ENCODE measurements around the gene SERTAD2. TPM values are rescaled to one million over a fixed set of nuclear protein-coding genes. Genes with fewer than 3 reads are reported as not detected.

Gene SERTAD2
- total and polyA plus RNA-seq, 2 of the 4 experiments (the other 2 are of a cell fraction): 5.0 to 11.0 TPM

DNA sequence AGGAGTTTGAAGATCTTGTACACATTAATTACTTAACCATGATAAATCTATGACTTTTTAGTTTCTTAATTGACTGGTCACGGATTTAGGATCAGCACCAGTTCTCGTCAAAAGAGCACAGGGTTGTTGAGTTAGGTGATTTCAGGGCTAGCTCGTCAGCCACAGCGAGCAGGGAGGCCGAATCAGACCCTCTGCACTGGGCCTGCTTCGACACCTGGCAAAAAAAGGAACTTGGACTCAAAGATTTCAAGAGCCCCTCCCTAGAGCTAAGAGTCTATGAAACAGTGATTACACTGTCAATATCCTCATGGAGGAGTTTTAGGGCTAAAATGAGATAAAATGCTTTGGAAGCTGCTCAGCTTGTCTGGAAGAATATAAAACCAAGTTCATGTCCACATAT, 4.6 kb upstream of the SERTAD2 start:
- Histone ChIP-seq H3K9ac (ENCODE audit: low read depth, low read length) (no peak overlapping the region), H4K91ac (ENCODE audit: insufficient read depth, low read depth, low read length) (no peak overlapping the region), H2BK120ac (ENCODE audit: low read depth, low read length) (no peak overlapping the region), H3K9me1 (ENCODE audit: insufficient read depth, low read length) (no peaks in the 10 kb centered on the region), H3K4me1 (ENCODE audit: control insufficient read depth, insufficient read depth, low read length) (peaks cover 3% of the 10 kb centered on the region; the same call in 1 of the 2 replicates), H3K27ac (ENCODE audit: insufficient read depth, low read length) (no peak overlapping the region), H3K4me3 (ENCODE audit: insufficient read depth, low read depth, low read length) (no peak overlapping the region), H3K23ac (ENCODE audit: low read depth, low read length) (no peak overlapping the region), H3K79me1 (ENCODE audit: low read depth in 1 of 2, low read length in 2 of 2) (no peaks in the 10 kb centered on the region), H3K4ac (ENCODE audit: low read depth, low read length) (no peak overlapping the region), H2BK15ac (ENCODE audit: low read depth, low read length) (no peak overlapping the region), H3K27me3 (ENCODE audit: control insufficient read depth, insufficient read depth, low read length) (no peaks in the 10 kb centered on the region), H3K4me2 (ENCODE audit: low read depth, low read length) (no peak overlapping the region), H4K5ac (ENCODE audit: low read depth, low read length) (no peak overlapping the region), H2AK9ac (replicated peaks; ENCODE audit: low read depth, low read length, poor library complexity) (no peak overlapping the region), H3K9me3 (ENCODE audit: control insufficient read depth, insufficient read depth, low read length) (no peaks in the 10 kb centered on the region), H2BK20ac (ENCODE audit: low read depth, low read length) (no peak overlapping the region), H2AK5ac (ENCODE audit: low read depth, low read length) (no peak overlapping the region), H2AFZ (replicated peaks; ENCODE audit: low read length, poor library complexity) (no peak overlapping the region), H2BK5ac (ENCODE audit: low read depth, low read length, poor library complexity, severe bottlenecking) (no peak overlapping the region), H3K56ac (ENCODE audit: extremely low read depth, insufficient read depth, low read length) (no peak overlapping the region), H3K14ac (replicated peaks; ENCODE audit: low read depth, low read length) (no peak overlapping the region), H4K20me1 (ENCODE audit: insufficient read depth, low read length) (no peaks in the 10 kb centered on the region), H4K8ac (ENCODE audit: low read depth in 2 of 2, low read length in 2 of 2) (no peak overlapping the region), H3K36me3 (ENCODE audit: control insufficient read depth, insufficient read depth, low read length) (no peaks in the 10 kb centered on the region), H3K18ac (ENCODE audit: low read depth, low read length) (no peak overlapping the region)
- no peak for DNase-seq
- no peak for ATAC-seq (ENCODE audit: low read depth)
- TF ChIP-seq MAZ (IDR thresholded peaks at IDR 0.05; ENCODE audit: borderline replicate concordance, low read depth, low read length): no peak
- TF ChIP-seq, protein P1, sequence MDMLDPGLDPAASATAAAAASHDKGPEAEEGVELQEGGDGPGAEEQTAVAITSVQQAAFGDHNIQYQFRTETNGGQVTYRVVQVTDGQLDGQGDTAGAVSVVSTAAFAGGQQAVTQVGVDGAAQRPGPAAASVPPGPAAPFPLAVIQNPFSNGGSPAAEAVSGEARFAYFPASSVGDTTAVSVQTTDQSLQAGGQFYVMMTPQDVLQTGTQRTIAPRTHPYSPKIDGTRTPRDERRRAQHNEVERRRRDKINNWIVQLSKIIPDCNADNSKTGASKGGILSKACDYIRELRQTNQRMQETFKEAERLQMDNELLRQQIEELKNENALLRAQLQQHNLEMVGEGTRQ (IDR thresholded peaks at IDR 0.05; ENCODE audit: low read depth, low read length): no peak
- no peak for TF ChIP-seq CHD1 (IDR thresholded peaks at IDR 0.05; ENCODE audit: low read depth, low read length)
- TF ChIP-seq, protein P2, sequence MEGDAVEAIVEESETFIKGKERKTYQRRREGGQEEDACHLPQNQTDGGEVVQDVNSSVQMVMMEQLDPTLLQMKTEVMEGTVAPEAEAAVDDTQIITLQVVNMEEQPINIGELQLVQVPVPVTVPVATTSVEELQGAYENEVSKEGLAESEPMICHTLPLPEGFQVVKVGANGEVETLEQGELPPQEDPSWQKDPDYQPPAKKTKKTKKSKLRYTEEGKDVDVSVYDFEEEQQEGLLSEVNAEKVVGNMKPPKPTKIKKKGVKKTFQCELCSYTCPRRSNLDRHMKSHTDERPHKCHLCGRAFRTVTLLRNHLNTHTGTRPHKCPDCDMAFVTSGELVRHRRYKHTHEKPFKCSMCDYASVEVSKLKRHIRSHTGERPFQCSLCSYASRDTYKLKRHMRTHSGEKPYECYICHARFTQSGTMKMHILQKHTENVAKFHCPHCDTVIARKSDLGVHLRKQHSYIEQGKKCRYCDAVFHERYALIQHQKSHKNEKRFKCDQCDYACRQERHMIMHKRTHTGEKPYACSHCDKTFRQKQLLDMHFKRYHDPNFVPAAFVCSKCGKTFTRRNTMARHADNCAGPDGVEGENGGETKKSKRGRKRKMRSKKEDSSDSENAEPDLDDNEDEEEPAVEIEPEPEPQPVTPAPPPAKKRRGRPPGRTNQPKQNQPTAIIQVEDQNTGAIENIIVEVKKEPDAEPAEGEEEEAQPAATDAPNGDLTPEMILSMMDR (conservative IDR thresholded peaks at IDR 0.05; ENCODE audit: low read depth, low read length): no peak
- no peak for TF ChIP-seq MXI1 (IDR thresholded peaks at IDR 0.05; ENCODE audit: borderline replicate concordance, low read depth, low read length)
- no peak for TF ChIP-seq POLR2A (IDR thresholded peaks at IDR 0.05; ENCODE audit: low read depth, low read length)
- WGBS, 2 experiments (ENCODE audit: extremely low coverage in 2 of 2, insufficient read length in 1 of 2): 100% methylated on average over 3 of the region's 6 CpGs; no CpG with 5 or more reads in 1 of the 2 experiments
- in situ Hi-C loops (cut with MboI; ENCODE audit: low sequenced_read_pairs) (loop anchor here (5.0 kb wide), 1 partner anchor 74 kb away; no protein-coding TSS in a partner anchor), dilution Hi-C loops (cut with HindIII; ENCODE audit: low sequenced_read_pairs, unreplicated experiment) (no loop called here), intact Hi-C loops (cut with micrococcal nuclease) (no loop called here)
- ChIA-PET POLR2A (ENCODE audit: unreplicated experiment) (no interaction called here), CTCF (no interaction called here)
- BruUV-seq (replicated peaks): no TSS peak
